Left hindlimb (tissue), 1 donor: Measurements from ENCODE around the gene DENND5A.
"Not testable (repeated sequence)": the region's sequence is repeated elsewhere in the genome, so short reads cannot be mapped to it uniquely, and the experiment has no call there.

ENCODE experiments used
- DNase-seq: peaks from one replicate; pipeline ENCODE4 v3.0.0-alpha.2; 2018

DENND5A gene

GRCh38 chr11:9210224-9210921 is 54.8 kb downstream of the DENND5A start:
- no peak for DNase-seq

DNA sequence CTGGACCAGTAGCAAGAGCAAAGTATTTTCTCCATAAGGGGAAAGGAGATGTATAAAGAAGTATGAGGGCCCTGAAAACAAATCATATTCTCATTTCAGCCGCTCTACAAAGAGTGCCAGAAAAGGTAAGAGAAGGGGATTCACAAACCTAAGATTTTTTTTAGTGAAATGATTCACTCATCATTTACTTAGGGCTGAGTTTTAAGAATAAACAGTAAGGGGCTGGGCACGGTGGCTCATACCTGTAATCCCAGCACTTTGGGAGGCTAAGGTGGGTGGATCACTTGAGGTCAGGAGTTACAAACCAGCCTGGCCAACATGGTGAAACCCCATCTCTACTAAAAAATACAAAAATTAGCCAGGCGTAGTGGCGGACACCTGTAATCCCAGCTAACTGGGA is 55.5 kb downstream of the DENND5A start:
- not testable (repeated sequence) for DNase-seq

- no peak for DNase-seq
Observed at GRCh38 chr11:9208726-9209501, 56.2 kb downstream of the DENND5A start.

- DNase-seq: no peak
Observed at GRCh38 chr11:9207229-9207628, 57.9 kb downstream of the DENND5A start.

DNA sequence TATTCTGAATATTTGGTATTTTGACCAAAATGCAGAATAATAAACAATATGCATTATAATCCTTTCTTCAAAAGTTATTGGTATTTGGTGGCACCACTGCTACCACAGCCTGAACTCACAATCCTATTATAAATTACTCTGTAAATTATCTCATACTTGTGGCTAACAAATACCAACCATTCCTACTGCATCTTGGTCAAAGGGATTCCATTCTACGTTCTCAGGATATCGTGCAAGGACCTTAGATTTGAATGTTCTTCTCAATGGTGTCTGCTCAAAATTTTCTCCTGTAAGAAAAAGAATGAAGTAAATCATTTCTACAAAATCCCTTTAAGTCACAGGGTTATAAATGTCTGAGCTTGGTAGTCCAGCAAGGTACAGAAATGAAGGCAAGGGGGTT is 58.7 kb downstream of the DENND5A start:
- DNase-seq: no peak

DNA sequence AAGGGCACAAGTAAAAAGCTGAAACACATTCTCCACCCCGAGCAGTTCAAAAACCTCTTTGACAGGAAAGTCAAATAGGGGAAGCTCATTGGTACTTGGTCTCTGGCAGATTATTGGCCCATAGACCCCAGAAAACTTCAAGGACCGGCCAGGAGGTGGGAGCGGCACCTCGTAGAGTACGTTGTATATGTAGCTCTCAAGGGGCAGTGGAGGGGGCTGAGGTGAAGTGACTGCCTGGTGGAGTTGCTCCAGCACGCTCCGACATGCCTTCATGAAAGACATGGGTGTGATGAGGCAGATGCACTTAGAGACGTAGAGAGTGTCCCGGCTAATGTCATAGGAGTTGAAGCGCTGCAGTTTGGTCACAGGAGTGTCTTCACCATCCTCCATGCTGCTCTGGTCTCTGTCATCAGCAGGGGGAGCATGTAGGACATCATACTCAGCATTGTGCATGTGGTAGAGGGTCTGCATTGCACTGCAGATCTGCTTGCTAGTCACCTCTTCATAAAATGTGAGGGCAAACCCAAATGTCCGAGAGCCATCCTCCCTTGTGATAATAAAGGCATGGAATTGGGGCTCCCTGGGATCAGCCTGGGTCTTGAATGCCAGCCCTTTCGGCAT is 61.3 kb downstream of the DENND5A start:
- no peak for DNase-seq

DNA sequence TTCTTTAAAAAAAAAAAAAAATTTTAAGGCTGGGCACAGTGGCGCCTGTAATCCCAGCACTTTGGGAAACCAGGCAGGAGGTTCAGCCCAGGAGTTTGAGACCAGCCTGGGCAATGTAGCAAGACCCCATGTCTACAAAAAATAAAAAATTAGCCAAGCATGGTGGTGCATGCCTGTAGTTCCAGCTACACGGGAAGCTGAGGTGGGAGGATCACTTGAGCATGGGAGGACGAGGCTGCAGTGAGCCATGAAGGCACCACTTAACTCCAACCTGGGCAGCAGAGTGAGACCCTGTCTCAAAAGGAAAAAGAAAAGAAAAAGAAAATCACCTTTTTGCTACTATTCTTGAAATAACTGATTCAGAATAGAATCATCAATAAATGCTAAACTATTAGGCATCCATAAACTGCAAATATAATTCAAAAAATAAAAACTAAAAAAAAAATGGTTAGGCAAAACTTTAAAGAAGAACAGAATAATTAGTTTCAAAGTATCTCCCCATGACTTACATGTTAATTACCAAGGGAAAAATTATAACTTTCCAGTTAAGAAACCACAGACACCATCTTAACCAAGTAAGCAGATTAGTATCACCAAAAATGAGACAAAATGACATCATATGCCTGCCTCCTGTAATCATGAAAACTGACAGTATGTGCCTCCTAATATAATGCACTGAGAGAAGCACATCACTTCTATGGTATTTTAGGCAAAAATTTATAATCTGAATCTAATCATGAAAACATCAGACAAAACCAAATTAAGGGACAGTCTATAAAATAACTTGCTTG is 63.6 kb downstream of the DENND5A start:
- DNase-seq: no peak

- no peak for DNase-seq
Observed at GRCh38 chr11:9200471-9200870, 64.7 kb downstream of the DENND5A start.

- DNase-seq: no peak
Observed at GRCh38 chr11:9193316-9193715, 71.8 kb downstream of the DENND5A start.

DNA sequence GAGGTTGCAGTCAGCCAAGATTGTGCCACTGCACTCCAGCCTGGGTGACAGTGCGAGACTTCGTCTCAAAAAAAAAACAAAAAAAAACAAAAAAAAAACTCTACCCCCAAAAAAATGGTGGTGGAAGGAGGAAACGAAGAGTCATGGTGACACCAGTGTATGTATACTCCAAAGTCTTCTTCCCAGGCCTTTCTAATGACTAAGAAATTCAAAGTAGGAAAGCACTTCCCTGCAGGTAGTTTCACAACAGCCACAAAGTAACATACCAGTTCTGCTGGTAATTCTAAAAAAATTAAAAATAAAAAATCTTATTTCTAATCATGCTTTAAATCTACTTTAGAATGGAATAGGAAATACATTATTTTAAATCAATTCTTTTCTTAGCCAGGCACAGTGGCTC is 72.6 kb downstream of the DENND5A start:
- DNase-seq: no peak

GRCh38 chr11:9190326-9191016 is 74.7 kb downstream of the DENND5A start:
- DNase-seq: not testable (repeated sequence)

GRCh38 chr11:9188860-9189259 is 76.3 kb downstream of the DENND5A start:
- DNase-seq: not testable (repeated sequence)

DNA sequence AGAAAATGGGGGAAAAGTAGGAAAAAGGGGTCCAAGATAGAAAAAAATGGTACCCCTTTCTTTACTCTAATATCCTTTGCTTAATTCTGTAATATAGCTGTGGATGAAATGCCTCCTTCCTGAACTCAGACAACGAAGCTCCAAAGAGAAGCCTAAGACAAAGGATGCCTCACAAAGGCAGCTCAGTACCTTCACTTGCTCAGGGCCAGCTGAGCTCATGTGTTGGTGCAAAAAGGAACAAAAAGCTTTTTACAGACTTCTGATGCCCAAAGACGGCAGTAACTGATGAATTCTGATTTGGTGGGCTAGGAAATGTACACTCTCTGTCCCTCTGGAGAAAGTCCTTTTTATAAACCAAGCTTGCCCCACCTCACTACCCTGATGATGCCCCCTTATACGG is 77.5 kb downstream of the DENND5A start:
- DNase-seq: no peak

DNA sequence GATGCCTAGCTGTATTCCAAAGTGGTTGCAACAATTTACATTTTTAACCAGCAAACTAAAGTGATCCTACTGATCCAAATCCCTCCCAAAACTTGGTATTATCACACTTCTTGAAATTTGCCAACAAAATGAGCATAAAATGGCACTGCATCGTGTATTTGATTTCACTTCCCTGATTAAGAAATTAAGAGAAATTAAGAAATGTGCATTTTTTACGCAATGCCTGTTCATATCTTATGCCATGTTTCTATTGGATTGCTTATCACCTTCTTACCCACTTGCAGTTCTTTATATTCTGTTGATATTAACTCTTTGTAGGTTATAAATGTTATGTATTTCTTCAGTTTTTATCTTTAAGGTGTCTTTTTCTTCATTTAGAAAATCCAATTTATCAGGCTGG is 80.6 kb downstream of the DENND5A start:
- no peak for DNase-seq

GRCh38 chr11:9182180-9182871 is 82.8 kb downstream of the DENND5A start:
- DNase-seq: no peak

DNA sequence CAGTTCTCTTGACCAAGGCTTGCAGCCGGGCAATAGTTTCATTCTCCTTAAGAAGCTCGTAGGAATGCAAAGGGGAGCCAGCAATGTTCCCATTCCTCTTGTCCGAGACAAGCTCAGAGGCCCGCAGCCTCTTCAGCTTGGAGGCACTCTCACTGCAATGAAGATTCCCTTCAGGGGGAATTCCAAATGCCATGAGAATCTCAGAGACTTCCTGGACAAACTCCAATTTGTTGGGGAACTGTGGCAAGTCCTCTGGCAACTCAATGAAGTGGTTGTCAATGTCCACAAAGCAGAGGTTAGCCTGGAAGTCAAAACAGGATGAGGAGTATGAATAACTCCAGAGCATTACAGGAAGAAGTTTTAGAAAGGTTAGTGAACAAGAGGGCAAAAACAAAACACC is 84.4 kb downstream of the DENND5A start:
- no peak for DNase-seq

DNA sequence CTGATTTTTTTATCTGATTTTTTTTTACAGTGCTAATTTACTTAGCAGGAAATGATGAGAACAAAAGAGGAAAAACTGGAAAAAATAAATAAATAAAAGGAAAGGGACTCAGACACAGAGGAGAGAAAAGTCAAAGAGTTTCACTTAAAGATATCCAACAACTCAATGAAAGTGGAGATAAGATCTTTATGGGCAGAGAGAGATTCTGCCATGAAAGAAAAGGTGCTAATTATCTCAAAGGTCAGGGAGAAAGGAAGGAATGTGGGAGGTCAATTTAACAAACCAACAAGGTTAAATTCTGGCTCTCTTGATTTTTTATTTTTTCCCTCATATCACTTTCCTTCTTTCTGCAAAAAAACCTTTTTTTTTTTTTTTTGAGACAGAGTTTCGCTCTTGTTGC is 86.0 kb downstream of the DENND5A start:
- DNase-seq: no peak

- no peak for DNase-seq
Observed at GRCh38 chr11:9178716-9179115, 86.4 kb downstream of the DENND5A start.

GRCh38 chr11:9177438-9178091 is 87.6 kb downstream of the DENND5A start:
- DNase-seq: no peak

DNA sequence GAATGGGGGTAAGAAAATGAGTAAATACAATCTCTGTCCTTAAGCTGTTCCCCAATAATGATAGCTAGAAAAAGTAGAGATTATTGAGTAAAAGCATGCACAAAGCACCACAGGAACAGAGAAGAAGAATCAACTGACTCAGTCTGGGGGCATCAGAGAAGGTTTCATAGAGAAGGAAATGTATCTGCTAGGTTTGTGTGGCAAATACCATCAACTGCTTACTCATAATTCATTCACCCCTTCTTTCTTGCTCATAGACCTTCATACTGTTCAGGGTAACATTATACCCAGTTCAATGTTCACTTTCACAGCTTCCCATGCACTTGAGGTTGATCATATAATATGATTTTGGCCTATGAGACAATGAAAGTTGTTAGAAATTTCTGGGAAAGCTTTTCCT is 88.6 kb downstream of the DENND5A start:
- no peak for DNase-seq

- DNase-seq: no peak
Observed at GRCh38 chr11:9176136-9176535, 89.0 kb downstream of the DENND5A start.
